Measurements from ENCODE around the gene GGT6.

GGT6 gene

GRCh38 chr17:4550534-4551039, 9.8 kb downstream of the GGT6 start:
- DNase-seq: no peak

GRCh38 chr17:4549781-4550533, 10.4 kb downstream of the GGT6 start:
- no peak for DNase-seq

DNA sequence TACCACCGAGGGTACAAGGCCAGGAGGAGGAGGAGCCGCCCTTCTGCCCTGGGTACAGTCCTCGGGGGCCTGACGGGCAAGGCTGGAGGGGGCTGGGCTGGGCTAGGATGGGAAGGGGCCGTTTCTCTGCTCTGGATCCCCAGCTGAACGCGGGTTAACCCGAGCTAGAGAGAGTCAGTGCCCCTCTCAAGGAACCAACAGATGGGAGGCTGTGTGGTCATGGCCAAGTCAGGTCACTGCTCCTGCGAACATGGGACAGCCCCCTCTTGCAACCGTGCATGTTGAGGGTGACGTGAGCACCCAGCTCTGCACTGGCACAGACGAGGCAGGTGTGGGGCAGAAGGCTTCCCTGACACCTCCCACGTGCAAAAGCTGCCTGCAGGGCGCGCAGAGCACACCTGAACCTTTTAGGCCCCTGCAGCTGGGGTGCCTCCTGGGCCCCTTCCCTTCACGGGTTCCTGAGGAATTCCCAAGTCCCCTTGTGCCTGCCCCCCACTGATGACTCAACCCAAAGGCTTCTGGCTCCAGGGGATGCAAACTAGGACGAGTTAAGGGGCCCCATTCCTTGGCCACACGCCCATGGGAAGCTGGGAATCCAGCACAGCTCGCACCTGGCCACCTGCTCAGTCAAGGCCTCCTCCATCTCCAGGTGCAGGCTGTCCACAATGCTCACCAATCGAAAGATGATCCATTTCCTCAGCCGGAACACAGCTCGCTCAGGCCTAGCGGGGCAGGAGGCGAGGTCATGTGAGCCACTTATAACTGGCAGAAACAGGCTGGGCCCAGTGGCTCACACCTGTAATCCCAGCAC, 11.5 kb downstream of the GGT6 start:
- DNase-seq: peak; percentile 33

GRCh38 chr17:4548061-4548461, 12.3 kb downstream of the GGT6 start:
- no peak for DNase-seq

DNA sequence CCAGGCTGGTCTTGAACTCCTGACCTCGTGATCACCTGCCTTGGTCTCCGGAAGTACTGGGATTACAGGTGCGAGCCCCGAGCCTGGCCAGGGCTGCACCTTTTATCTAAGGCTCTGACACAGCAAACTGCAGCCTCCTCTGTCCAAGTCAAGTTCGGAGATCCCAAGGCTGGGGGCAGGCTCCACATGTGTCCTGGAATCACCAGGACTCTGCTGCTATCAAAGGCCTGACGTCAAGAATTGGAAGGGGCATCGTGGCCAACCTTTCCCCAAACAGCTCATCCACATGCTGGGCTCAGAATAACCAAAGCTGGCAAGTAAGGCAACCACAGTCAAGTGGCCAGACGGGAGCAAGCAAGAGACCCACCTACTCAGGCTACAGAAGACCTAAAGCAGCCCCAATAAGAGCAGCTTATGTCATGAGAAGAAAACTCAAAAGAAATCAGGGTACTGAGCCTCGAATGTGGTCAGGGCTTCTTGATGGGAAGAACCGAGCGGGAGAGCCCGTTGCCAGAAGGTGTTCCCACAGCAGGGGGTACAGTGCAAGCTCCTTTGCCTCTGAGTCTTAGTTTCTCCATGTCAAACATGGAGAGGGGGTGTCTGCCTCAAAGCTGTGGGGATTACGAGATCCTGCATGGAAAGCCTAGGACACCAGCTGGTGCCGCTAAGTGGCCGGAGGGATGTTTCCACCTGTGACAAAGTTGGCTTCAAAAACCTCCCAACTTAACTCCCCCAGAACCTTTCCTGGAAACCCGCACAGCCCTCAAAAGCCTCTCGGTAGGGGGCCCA, 13.1 kb downstream of the GGT6 start:
- no peak for DNase-seq

DNA sequence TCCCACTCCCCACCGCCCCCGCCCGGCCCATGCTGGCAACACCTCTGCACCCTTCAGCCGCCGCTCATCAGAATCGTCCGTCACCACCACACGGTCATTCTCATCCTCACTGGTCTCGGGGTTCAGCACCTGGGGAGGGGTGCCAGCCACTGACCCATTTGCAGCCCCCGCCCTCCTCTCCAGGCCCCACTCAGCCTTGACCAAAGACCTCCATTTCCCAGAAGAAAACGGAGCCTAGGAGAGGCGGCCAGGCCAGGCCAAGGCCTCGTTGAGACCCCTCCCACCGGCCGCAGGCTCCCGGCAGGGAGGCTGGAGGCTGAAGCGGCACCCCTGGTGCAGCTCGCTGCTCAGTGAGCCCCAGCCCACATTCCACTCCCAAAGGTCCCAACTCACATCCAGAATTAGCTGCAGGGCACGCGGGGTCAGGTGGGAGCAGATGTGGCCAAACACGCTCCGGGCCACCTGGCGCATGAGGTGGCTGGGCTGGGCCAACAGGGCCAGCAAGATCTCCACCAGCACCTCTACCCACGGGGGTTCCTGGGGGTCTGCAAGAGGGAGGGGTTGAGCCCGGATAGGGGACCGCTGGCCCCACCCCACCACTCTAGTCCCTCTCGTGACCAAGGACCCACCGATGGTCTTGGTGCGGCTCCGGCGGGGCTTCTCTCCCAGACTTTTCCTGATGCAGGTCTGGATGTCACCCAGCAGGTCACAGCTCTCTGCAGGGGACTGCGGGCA, 15.0 kb downstream of the GGT6 start:
- DNase-seq: no peak

DNA sequence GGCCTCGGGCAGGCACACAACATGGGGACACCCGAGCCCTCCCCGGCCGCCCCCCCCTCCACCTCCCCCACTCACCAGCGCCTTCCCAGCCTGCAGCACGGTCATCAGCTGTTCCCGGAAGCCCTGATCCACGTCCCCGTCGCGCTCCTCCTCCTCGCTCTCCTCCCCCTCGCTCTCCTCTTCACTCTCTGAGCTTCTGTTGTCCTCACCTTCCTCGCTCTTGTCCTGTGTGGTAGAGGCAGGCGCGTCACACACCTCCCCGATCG, 15.5 kb downstream of the GGT6 start:
- DNase-seq: no peak

GRCh38 chr17:4544135-4544950, 16.0 kb downstream of the GGT6 start:
- no peak for DNase-seq

- no peak for DNase-seq
Measured at GRCh38 chr17:4543557-4544026, 16.8 kb downstream of the GGT6 start.

- no peak for DNase-seq
Measured at GRCh38 chr17:4542726-4543191, 17.6 kb downstream of the GGT6 start.

DNA sequence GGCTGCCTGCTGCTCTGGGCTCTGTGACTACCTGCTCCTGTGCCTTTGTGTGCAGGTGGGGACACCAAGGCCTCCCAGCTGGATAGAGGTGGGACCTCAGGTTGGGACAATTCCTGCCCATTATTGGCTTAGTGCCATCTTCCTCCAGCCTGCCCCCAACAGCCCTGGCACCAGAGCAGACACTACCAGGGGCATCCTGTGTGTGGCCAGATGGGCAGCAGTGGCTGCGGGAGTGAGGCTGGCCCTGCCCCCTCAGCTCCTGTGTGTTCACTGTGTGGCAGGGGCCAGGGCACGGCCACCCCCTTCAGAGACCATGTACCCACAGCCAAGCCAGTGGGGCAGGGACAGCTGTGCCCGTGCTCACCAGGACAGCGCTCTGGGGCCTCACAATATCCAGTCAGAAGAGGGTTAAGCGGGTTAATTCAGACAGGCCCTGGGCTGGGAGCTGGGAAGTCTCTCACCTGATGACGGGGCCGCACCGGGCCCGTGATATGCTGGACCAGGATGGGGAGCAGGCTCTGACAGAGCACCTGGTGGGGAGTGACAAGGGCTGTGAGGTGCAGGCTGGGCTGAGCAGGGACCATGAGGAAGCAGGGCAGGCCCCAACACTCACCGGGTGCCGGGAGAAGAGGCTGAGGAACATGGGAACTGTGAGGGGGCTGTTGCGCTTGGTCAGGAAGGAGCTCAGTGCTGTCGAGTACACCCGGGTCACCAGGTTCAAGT, 18.2 kb downstream of the GGT6 start:
- DNase-seq: no peak

DNA sequence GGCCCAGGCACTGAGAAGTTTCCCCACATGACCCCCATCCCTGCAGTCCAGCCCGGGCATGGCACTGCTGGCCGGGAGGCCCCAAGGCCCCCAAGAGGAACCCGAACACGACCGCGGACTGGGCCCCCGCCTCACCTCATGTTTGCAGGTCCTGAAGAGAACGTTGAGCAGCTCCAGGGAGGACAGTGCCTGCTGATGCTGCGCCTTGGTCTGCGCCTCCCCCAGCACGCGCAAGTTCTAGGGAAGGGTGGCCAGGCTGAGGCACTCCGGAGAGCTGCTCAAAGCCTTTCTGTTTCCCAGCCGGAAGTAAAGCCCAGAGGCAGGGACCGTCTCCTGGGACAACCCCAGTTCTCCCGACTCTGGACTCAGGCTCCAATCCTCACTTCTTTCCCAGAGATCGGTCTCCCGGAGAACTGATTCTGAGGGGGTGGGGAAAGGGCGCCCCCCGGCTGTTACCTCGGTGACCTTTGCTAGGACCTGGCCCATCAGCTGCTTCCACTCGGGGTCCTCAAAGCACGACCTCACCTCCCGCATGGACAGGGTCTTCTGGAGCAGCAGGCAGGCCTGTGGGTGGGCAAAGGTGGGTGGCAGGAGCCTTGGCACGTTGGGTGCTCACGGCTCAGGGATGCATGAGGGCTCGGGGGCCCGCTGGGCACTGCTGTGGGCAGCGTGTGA, 18.9 kb downstream of the GGT6 start:
- no peak for DNase-seq

GRCh38 chr17:4540687-4541327, 19.6 kb downstream of the GGT6 start:
- no peak for DNase-seq

- DNase-seq: no peak
Measured at GRCh38 chr17:4540224-4540651, 20.1 kb downstream of the GGT6 start.

DNA sequence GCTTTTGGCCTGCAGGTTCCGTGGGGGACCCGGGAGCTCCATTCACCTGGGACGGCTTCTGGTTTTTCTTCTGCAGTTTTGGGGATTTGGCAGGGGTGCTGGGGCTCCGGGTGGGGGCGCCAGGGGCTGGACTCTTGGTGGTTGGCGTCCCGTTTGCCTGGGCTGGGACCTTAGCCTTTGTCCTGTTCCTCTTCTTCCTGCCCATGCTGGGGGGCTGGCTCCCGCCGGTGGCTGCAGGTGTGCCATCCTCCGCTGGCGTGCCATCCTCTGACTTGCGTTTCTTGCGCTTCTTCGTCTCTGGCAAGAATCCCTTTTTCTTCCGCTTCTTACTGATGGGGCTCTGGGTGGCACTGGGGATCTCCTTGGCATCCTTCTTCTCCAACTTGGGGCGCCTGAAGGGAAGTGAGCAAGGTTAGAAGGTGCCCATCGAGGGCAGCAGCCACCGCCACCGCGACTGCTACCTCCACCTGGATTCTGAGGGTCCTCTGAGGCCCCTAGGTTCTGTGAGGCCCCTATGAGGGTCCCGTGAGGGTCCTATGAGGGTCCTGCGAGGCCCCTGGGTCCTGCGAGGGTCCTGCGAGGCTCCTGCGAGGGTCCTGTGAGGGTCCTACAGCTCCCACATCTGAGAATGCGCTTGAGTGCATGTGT, 20.7 kb downstream of the GGT6 start:
- no peak for DNase-seq

GRCh38 chr17:4539025-4539424, 21.4 kb downstream of the GGT6 start:
- no peak for DNase-seq

- DNase-seq: no peak
Measured at GRCh38 chr17:4538236-4539002, 22.0 kb downstream of the GGT6 start.

- DNase-seq: no peak
Measured at GRCh38 chr17:4537451-4538235, 22.7 kb downstream of the GGT6 start.
